ENCODE measurements around the gene DAB2IP.

The DAB2IP gene

DNA sequence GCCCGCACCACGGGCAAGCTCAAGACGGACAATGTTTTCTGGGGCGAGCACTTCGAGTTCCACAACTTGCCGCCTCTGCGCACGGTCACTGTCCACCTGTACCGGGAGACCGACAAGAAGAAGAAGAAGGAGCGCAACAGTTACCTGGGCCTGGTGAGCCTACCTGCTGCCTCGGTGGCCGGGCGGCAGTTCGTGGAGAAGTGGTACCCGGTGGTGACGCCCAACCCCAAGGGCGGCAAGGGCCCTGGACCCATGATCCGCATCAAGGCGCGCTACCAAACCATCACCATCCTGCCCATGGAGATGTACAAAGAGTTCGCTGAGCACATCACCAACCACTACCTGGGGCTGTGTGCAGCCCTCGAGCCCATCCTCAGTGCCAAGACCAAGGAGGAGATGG lies 108.6 kb downstream of the DAB2IP start:
- H3K79me2 ChIP-seq (ENCODE audit: insufficient read depth, low read length) = no peaks in the 10 kb centered on the region
- no peaks in the 10 kb centered on the region for H3K9me3 ChIP-seq (ENCODE audit: insufficient read depth, low read length)
- H3K9me2 ChIP-seq (replicated peaks; ENCODE audit: insufficient read depth, low read length) = no peaks in the 10 kb centered on the region
- no peak overlapping the region for H3K27ac ChIP-seq (ENCODE audit: low read depth, low read length)
- H3K4me3 ChIP-seq (ENCODE audit: insufficient read depth, low read length, poor library complexity, severe bottlenecking) = no peak overlapping the region
- no peaks in the 10 kb centered on the region for H4K20me1 ChIP-seq (ENCODE audit: low read depth, low read length)
- TF ChIP-seq, protein P1, sequence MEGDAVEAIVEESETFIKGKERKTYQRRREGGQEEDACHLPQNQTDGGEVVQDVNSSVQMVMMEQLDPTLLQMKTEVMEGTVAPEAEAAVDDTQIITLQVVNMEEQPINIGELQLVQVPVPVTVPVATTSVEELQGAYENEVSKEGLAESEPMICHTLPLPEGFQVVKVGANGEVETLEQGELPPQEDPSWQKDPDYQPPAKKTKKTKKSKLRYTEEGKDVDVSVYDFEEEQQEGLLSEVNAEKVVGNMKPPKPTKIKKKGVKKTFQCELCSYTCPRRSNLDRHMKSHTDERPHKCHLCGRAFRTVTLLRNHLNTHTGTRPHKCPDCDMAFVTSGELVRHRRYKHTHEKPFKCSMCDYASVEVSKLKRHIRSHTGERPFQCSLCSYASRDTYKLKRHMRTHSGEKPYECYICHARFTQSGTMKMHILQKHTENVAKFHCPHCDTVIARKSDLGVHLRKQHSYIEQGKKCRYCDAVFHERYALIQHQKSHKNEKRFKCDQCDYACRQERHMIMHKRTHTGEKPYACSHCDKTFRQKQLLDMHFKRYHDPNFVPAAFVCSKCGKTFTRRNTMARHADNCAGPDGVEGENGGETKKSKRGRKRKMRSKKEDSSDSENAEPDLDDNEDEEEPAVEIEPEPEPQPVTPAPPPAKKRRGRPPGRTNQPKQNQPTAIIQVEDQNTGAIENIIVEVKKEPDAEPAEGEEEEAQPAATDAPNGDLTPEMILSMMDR (IDR thresholded peaks at IDR 0.05; ENCODE audit: insufficient read depth, low read length, poor library complexity, severe bottlenecking) = no peak
- no peak for TF ChIP-seq EZH2phosphoT487 (conservative IDR thresholded peaks at IDR 0.05; ENCODE audit: low read length)
- no peak overlapping the region for H2AFZ ChIP-seq (ENCODE audit: low read depth, low read length, severe bottlenecking)
- H3F3A ChIP-seq (ENCODE audit: insufficient read depth) = no peaks in the 10 kb centered on the region
- H3K9ac ChIP-seq (ENCODE audit: low read length) = no peak overlapping the region
- H3K27me3 ChIP-seq (ENCODE audit: low read length) = no peaks in the 10 kb centered on the region
- no peak overlapping the region for H3K4me2 ChIP-seq (ENCODE audit: low read depth, low read length, poor library complexity, severe bottlenecking)
- H3K36me3 ChIP-seq (ENCODE audit: low read length) = no peaks in the 10 kb centered on the region

DNA sequence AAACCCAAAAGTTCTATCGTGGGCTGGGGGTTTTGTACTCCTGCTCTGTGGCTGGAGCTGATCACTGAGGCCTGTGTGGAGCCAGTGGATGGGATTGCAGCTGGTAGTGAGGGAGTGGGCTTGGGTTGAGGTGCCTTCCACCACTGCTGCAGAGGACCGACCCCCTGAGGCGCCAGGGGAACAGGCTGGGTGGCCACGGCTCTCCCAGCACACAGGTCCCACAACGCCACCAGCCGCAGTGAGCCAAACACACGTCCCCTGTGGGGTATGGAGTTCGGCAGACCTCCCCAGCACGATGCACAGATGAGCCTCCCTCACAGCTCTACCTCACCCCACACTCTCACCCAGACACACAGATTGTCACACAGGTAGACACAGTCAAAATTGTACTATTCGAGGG lies 109.1 kb downstream of the DAB2IP start:
- no peaks in the 10 kb centered on the region for H3K9me3 ChIP-seq (ENCODE audit: insufficient read depth, low read length)
- H3K4me3 ChIP-seq (ENCODE audit: insufficient read depth, low read length, poor library complexity, severe bottlenecking) = no peak overlapping the region
- no peak overlapping the region for H3K9ac ChIP-seq (ENCODE audit: low read length)
- no peak overlapping the region for H3K27ac ChIP-seq (ENCODE audit: low read depth, low read length)
- H3K36me3 ChIP-seq (ENCODE audit: low read length) = no peaks in the 10 kb centered on the region
- H4K20me1 ChIP-seq (ENCODE audit: low read depth, low read length) = no peaks in the 10 kb centered on the region
- no peaks in the 10 kb centered on the region for H3K79me2 ChIP-seq (ENCODE audit: insufficient read depth, low read length)
- H3K9me2 ChIP-seq (replicated peaks; ENCODE audit: insufficient read depth, low read length) = no peaks in the 10 kb centered on the region
- no peaks in the 10 kb centered on the region for H3F3A ChIP-seq (ENCODE audit: insufficient read depth)
- no peaks in the 10 kb centered on the region for H3K27me3 ChIP-seq (ENCODE audit: low read length)
- TF ChIP-seq EZH2phosphoT487 (conservative IDR thresholded peaks at IDR 0.05; ENCODE audit: low read length) = no peak
- TF ChIP-seq, protein P1 (IDR thresholded peaks at IDR 0.05; ENCODE audit: insufficient read depth, low read length, poor library complexity, severe bottlenecking) = no peak
- H2AFZ ChIP-seq (ENCODE audit: low read depth, low read length, severe bottlenecking) = no peak overlapping the region
- no peak overlapping the region for H3K4me2 ChIP-seq (ENCODE audit: low read depth, low read length, poor library complexity, severe bottlenecking)

DNA sequence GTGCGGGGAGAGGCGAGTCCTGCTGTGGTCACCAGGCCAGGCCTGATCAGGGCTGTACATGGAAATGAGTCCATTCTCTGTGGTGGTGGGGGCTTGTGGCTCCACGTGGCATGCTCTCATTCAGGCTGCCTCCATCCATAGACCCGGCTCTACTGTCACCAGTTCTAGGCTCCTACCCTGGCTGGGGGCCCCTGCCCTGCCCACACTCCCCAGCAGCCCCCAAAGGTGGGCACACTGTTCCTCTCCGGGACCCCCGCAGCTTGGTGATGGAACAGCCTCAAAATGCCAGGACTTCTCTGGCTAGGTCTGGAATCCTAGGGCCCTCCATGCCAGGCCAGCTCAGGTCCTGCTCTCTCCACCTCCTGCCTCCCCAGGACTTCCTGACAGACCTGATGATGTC lies 111.7 kb downstream of the DAB2IP start:
- no peak overlapping the region for H2AFZ ChIP-seq (ENCODE audit: low read depth, low read length, severe bottlenecking)
- H3K9me3 ChIP-seq (ENCODE audit: insufficient read depth, low read length) = no peaks in the 10 kb centered on the region
- no peaks in the 10 kb centered on the region for H3K36me3 ChIP-seq (ENCODE audit: low read length)
- H3K4me3 ChIP-seq (ENCODE audit: insufficient read depth, low read length, poor library complexity, severe bottlenecking) = no peak overlapping the region
- no peaks in the 10 kb centered on the region for H3K27me3 ChIP-seq (ENCODE audit: low read length)
- H3K9me2 ChIP-seq (replicated peaks; ENCODE audit: insufficient read depth, low read length) = no peaks in the 10 kb centered on the region
- H3K79me2 ChIP-seq (ENCODE audit: insufficient read depth, low read length) = no peaks in the 10 kb centered on the region
- no peak for TF ChIP-seq EZH2phosphoT487 (conservative IDR thresholded peaks at IDR 0.05; ENCODE audit: low read length)
- TF ChIP-seq, protein P1 (IDR thresholded peaks at IDR 0.05; ENCODE audit: insufficient read depth, low read length, poor library complexity, severe bottlenecking) = no peak
- no peak overlapping the region for H3K27ac ChIP-seq (ENCODE audit: low read depth, low read length)
- no peaks in the 10 kb centered on the region for H3F3A ChIP-seq (ENCODE audit: insufficient read depth)
- H3K4me2 ChIP-seq (ENCODE audit: low read depth, low read length, poor library complexity, severe bottlenecking) = no peak overlapping the region
- H4K20me1 ChIP-seq (ENCODE audit: low read depth, low read length) = no peaks in the 10 kb centered on the region
- H3K9ac ChIP-seq (ENCODE audit: low read length) = no peak overlapping the region
